SK-N-SH (cell line): ENCODE data around the gene DIAPH1.

Experiments used
- CTCF ChIP-seq: fragments of 200-600 bp; sonication (generic); IDR thresholded peaks from 2 replicates; pipeline ENCODE4 v1.6.1; 2017; ENCODE audit warnings: antibody characterized with exemption, mild to moderate bottlenecking, moderate library complexity
- EP300 ChIP-seq, 2 experiments: IDR thresholded peaks; 2 replicates each; pipeline versions ENCODE4 v1.4.0 to v1.6.1; 2012; ENCODE audit warnings: borderline replicate concordance in 1 of 2, low read depth in 1 of 2, low read length in 1 of 2
- FOSL2 ChIP-seq: IDR thresholded peaks from 2 replicates; pipeline ENCODE4 v1.4.0; 2012; ENCODE audit warnings: low read depth, mild to moderate bottlenecking, moderate library complexity, borderline replicate concordance
- FOXJ3 ChIP-seq: sonication (generic); formaldehyde crosslinking; IDR thresholded peaks from 2 replicates; pipeline ENCODE4 v1.5.1; 2020; ENCODE audit warnings: mild to moderate bottlenecking, missing genetic modification reagents
- NRF1 ChIP-seq: IDR thresholded peaks from 2 replicates; pipeline ENCODE4 v1.6.1; 2012; ENCODE audit warnings: low read depth, mild to moderate bottlenecking, low read length
- PBX3 ChIP-seq: IDR thresholded peaks from 2 replicates; pipeline ENCODE4; 2012
- RFX5 ChIP-seq: IDR thresholded peaks from 2 replicates; pipeline ENCODE4 v1.6.1; 2012; ENCODE audit warnings: mild to moderate bottlenecking, improper control_type of control experiment, low read length
- TAF1 ChIP-seq: IDR thresholded peaks from 2 replicates; pipeline ENCODE4 v1.6.1; 2012; ENCODE audit warnings: low read depth, mild to moderate bottlenecking, low read length, moderate library complexity, borderline replicate concordance
- TEAD4 ChIP-seq: IDR thresholded peaks from 2 replicates; pipeline ENCODE4 v1.4.0; 2012; ENCODE audit warnings: mild to moderate bottlenecking, borderline replicate concordance; ENCODE audit not compliant: insufficient read depth

GRCh38 chr5:141527426-141527825 is 91.4 kb downstream of the DIAPH1 start:
- no peak for TF ChIP-seq FOXJ3 (CRISPR knock-in tag)
- no peak for TF ChIP-seq CTCF
- TF ChIP-seq EP300 (IDR thresholded peaks at IDR 0.05; ENCODE audit: borderline replicate concordance in 1 of 2, low read depth in 1 of 2, low read length in 1 of 2), result no peak
- no peak for TF ChIP-seq NRF1
- TF ChIP-seq TAF1, result no peak
- TF ChIP-seq FOSL2, result no peak
- TF ChIP-seq TEAD4, result no peak
- no peak for TF ChIP-seq RFX5
- TF ChIP-seq PBX3, result no peak
